Measurements from ENCODE around the gene ADH1C. TPM values are rescaled to one million over a fixed set of nuclear protein-coding genes. Genes with fewer than 3 reads are reported as not detected.
"Not testable (repeated sequence)": the region's sequence is repeated elsewhere in the genome, so short reads cannot be mapped to it uniquely, and the experiment has no call there.

ADH1C gene
- 75.2 TPM for total RNA-seq

DNA sequence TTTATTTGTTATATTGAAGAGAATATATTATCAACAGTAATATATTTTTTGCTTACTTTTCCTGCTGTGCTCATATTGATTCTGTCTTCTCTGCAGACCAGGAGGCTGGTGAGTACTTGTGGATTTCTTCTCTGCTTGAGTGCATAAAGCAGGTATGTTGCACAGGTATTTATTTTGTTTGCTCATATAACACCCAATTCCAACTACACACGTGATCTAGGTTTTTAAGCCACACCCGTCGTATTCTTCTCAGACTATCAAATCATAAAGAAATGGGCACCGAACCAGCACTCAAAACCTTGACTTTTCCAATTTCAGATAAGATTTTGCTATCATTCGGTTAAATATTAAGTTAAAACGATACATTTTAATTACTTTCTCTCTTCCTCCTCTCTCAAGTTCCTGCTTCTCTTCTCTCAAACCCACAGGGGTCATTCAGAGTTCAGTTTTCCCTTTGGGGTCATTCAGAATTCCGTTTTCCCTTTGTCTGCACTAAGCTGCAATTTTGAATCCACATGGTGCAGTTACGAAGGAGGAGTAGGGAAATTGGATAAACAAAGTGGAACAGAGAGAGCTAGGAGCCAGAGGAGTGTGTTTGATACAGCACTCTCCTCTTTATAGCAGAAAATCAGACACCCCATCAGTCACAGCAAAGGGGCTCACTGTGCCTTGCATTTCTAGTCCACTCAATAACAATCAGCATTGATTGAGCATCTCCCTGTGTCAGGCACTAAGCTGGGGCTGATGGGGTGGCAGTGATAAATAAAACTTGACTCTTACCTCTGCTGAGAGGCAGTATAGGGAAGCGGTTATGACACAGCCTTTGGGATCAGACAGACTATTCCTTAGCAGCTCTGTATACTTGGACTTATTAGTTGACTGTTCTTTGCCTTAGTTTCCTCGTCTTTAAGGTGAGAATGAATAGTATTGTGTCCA, at the start of gene ADH1C:
Gene ADH1C (minus strand): TSS at position 145 of the 936 bp plus-strand sequence. CDS start 71 bp downstream, at position 74.
- intact Hi-C loops (cut with DNase I): no loop called here
- ATAC-seq (peak; percentile 97), DNase-seq (ENCODE audit: low spot score) (no peak)

DNA sequence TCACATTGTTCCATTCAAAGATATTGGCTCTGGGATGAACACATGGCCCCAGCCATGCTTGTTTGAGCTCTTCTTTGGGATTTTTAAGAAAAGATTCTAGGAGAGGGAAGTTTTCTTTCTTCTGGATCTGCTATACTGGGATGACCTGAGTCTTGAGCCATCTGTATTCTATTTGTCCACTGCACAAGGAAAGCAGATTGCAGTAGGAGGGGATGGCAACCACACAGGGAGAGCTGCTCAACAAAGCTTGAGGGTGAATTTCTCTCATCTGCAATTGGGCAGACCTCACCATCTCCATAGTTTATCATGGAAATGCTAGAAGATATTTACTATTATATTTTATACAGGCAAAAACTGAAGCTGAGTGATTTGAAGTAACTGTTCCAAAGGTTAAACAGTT, 48.3 kb upstream of the ADH1C start:
- no peak for DNase-seq (ENCODE audit: low spot score)
- intact Hi-C loops (cut with DNase I): no loop called here
- no peak for ATAC-seq

DNA sequence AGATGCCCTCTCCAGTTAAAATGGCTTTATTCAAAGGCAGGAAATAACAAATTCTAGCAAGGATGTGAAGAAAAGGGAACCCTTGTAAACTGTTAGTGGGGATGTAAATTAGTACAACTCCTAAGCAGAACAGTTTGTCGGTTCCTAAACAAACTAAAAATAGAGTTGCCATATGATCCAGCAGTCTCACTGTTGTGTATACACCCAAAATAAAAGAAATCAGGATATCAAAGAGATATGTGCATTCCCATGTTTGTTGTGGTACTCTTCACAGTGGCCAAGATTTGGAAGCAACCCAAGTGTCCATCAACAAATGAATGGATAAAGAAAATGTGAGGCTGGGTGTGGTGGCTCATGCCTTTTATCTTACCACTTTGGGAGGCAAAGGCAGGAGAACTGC, 46.5 kb upstream of the ADH1C start:
- ATAC-seq: no peak
- intact Hi-C loops (cut with DNase I): no loop called here
- no peak for DNase-seq (ENCODE audit: low spot score)

DNA sequence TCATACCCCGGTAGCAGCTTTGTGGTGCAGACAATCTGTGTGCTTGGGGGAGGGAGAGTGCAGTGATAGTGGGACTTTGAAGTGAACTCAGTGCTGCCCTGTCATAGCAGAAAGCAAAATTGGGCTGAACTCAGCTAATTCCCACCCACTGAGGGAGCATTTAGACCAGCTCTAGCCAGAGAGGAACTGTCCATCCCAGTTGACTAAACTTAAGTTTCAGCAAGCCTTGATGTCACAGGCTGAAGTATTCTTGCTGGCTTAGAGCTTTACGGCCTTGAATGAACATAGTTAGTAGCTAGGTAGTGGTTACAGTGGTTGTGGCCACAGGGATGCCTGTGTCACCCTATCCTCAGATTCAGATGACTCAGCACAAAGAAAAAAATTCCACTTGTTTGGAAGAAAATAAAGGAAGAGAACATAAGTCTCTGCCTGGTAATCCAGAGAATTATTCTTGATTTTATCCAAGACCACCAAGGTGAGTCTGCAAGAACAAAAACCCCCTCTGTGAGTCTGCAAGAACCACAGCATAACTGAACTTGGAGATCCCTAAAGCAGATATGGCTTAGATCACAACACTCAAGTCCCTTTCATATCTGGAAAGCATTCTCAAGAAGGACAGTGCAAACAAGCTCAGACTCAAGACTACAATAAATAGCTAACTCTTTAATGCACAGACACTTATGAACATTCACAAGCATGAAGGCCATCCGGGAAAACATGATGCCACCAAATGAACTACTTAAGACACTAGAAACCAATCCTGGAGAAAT, 43.2 kb upstream of the ADH1C start:
- intact Hi-C loops (cut with DNase I): no loop called here
- DNase-seq (ENCODE audit: low spot score) (no peak), ATAC-seq (peak; percentile 67)

DNA sequence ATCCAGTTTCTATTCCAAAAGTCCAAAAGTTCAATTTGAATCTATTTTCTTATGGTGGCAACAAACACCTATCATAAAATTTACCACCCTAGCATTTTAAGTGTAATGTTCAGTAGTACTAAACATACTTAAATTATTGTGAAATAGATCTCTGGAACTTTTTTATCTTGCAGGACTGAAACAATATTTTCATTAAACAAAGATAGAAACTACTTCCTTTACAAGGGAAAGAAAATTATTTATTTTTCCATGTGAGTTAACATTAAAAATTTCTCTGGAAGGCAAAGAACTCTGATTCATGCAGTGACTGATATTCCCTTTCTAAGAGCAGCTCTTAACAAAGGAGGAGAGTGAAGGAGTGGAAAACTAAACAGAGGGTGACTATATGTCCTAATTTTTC, 42.4 kb upstream of the ADH1C start:
- ATAC-seq (peak; percentile 80), DNase-seq (ENCODE audit: low spot score) (no peak)
- intact Hi-C loops (cut with DNase I): no loop called here

DNA sequence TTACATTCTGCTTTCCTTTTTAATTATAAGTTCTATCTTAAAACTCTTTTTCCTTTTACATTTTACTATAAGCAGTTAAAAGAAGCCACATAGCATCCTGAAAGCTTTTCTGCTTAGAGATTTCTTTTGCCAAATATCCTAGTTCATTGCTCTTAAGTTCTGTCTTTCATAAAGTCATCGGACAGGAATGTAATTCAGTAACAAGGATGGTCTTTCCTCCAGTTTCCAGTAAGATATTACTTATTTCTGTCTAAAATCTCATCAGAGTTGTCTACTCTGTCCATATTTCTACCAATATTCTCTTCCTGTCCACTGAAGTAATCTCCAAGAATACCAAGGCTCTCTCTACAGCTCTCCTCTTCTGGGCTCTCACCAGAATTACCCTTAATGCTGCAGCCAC, 37.5 kb upstream of the ADH1C start:
- ATAC-seq (peak; percentile 56), DNase-seq (ENCODE audit: low spot score) (no peak)
- intact Hi-C loops (cut with DNase I): no loop called here

DNA sequence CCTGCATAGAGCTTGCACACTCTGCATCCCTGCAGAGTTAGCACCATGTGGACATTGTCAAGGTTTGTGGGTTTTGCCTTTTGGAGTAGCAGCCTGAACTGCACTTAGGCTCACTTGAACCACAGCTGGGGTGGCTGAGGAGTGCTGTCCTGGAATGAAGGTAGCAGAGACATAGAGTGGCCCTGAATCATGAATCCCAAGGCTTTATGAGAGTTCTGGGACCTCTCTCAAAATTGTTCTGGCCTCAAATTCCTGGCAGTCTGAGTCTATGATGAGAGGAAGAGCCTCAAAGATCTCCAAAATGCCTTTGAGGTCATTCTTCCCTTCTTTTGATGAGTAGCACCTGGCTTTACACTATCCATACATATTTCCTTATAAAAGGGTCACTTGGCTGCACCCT, 37.1 kb upstream of the ADH1C start:
- intact Hi-C loops (cut with DNase I): no loop called here
- ATAC-seq (no peak), DNase-seq (ENCODE audit: low spot score) (no peak)

DNA sequence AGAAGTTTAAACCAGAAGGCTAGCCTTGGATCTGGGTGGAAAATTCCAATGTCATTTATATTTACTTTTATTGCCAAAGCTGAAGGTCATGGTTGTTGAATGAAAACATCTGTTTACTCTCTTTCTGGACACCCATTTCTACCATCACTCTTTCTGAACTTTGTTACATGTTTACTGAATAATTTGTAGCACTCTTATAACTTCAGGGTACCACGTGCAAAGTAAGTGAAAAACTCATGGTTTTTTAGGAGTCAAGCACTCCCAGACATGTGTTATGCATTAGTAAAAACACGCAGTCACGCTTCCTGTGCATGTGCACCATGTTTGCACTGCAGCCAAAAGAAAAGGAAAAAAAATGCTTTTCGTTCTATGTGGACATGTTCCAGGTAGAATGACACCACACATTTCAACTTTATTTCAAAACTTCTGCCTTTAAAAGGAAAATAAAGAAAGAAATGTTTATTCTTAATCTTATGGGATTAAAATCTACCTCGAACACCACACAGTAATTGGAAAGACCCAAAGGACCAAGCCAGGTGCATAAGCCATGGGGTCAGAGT, 31.4 kb upstream of the ADH1C start:
- ATAC-seq (peak; percentile 99), DNase-seq (ENCODE audit: low spot score) (peak; percentile 72)
- intact Hi-C loops (cut with DNase I): no loop called here

DNA sequence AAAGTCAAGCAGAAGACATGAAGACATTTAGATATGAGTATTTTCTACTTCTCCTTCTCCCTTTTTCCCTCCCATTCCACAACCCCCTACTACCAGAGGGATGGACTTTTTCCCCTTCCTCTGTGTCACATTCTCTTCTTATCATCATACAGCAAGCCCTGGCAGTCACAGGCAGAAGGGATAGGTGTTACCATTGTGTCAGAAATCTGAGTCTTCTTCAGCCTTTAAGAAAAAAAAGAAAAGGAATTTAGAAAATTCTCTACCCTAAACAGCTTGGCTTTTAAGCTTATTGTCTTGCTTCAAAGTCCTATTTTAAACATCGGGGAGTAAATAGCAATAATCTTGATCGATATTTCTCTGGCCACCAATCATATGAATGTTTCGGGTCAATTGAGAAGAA, 30.9 kb upstream of the ADH1C start:
- no peak for DNase-seq (ENCODE audit: low spot score)
- intact Hi-C loops (cut with DNase I): no loop called here
- peak; percentile 2 for ATAC-seq

DNA sequence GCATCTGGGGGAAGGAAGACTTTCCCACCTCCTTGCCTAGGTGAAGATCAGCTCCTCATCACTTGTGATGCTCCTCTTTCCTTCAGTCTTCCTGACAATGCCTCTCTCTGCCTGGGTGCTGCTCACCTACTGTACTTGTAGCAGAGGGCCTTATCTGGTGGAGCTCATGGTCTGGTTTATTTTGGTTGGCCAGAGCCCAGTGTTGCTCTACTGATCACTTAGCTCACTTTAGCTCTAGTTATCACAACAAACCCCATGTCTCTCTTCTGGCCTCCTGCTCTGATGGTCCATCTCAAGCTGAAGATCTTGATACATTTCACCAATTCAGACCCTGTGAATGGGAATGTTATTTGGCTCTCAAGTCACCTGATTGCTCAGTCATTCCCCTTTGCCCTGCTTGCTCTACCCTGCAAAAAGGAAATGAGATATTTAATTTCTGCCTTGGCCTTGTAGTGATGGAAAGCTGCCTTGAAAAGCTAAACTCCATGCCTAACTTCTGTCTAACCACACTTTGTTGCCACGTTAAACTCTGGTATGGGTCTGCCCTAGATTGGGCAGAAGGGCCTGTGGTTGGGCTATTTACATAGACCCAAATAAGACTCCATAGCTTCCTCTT, 30.3 kb upstream of the ADH1C start:
- intact Hi-C loops (cut with DNase I): no loop called here
- ATAC-seq (no peak), DNase-seq (ENCODE audit: low spot score) (no peak)

DNA sequence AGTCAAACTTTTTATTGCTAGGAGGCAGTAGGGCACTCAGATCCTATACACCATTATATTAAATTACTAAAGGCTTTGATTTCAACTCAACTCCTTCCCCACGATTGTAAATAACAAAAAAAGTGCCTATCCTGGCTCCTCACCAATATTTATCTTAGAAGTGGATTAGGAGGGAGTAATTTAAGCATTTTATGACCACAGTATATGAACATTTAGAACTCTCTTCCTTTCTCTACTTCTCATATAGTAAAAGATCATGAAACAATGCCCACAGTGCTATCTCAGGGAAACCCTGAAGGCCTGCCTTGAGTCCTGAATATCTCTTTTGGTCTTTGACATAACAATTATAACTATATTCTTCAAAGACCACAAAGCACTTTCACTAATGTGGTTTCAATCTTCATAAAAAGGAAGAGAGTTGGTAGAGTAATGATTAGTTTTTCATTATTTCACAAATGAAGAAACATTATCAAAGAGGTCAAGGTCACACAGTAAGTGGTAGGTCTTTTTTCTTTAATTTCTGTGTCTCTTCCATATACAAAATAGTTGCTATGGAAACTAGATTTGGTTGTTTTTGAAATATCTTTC, 29.1 kb upstream of the ADH1C start:
- ATAC-seq (no peak), DNase-seq (ENCODE audit: low spot score) (no peak)
- intact Hi-C loops (cut with DNase I): no loop called here

DNA sequence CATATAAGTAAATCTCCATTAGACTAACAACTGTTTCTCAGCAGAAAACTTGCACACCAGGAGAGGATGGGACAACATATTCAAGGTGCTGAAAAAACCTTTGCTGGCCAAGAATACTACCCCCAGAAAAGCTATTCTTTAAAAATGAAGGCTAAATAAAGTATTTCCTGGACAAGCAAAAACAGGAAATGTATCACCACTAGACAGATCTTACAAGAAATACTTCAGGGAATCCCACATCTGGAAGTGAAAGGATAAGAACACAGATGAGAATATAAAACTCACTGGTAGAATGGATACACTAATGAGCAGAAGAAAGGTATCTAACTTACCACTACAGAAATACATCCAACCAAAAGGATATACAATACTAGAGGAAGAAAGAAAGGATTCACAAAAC, 27.0 kb upstream of the ADH1C start:
- intact Hi-C loops (cut with DNase I): no loop called here
- no peak for ATAC-seq
- no peak for DNase-seq (ENCODE audit: low spot score)

DNA sequence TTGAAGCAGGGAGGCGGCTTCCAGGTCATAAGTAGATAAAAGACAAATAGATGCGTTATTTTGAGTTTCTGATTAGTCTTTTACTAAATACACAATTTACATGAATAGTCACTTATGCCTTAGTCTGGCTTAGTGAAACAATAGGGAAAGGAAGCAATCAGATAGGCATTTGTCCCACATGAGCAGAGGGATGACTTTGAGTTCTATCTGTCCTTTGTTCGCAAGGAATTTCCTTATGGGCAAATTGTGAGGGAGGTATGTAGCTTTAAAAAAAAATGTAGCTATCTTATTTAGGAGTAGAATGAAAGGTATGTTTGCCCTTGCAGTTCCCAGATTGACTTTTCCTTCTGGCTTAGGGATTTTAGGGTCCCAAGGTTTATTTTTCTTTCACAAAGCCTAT, 26.3 kb upstream of the ADH1C start:
- intact Hi-C loops (cut with DNase I): no loop called here
- ATAC-seq: no peak

DNA sequence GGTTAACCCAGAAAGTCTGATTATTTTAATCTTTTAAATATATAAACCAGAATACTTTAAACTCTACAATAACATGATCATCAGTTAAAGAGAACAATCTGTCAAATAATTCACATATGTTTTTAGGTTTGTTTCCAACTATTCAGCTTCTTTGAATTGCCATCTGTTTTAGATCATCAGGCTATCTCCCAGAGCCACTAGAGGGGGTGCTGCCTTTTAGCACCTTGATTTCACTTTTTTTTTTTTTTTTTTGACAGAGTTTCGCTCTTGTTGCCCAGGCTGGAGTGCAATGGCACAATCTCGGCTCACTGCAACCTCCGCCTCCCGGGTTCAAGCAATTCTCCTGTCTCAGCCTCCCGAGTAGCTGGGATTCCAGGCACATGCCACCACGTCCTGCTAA, 24.8 kb upstream of the ADH1C start:
- ATAC-seq; DNase-seq (ENCODE audit: low spot score); intact Hi-C loops (cut with DNase I): not testable (repeated sequence)

More for the DNA sequence above, 26.3 kb upstream of the ADH1C start:
- no peak for DNase-seq (ENCODE audit: low spot score)

DNA sequence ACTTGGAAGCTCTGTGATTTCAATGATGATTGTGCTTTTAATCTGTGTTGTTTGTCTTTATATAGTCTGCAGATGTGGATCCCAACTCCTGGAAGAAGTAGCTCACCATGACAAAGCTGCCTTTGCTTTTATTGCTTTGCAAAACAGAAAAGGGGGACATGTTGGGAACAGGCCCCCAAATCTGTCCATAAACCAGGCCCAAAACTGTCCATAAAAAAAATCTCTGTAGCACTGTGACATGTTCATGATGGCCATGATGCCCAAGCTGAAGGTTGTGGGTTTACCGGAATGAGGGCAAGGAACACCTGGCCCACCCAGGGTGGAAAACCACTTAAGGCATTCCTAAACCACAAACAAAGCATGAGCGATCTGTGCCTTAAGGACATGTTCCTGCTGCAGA, 19.9 kb upstream of the ADH1C start:
- DNase-seq (ENCODE audit: low spot score); intact Hi-C loops (cut with DNase I); ATAC-seq: not testable (repeated sequence)

DNA sequence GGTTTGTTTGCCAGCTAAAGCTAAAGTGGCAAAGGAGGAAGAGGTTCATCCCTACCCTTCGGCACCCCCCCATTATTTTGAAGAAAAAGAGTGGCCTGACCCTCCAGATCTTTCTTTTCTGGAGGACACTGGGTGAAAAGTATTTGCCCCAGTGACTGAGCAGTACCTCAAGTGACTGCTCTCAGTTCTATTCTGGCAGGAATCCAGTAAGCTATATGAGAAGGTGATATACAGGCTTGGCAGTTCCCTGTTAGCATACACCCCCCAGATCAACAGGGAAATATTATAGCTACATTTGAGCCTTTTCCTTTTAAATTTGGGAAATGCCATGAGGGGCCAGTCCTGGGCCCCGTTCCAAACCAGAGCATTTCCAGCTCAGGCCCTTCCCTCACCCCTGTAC, 15.3 kb upstream of the ADH1C start:
- DNase-seq (ENCODE audit: low spot score); ATAC-seq; intact Hi-C loops (cut with DNase I): not testable (repeated sequence)

DNA sequence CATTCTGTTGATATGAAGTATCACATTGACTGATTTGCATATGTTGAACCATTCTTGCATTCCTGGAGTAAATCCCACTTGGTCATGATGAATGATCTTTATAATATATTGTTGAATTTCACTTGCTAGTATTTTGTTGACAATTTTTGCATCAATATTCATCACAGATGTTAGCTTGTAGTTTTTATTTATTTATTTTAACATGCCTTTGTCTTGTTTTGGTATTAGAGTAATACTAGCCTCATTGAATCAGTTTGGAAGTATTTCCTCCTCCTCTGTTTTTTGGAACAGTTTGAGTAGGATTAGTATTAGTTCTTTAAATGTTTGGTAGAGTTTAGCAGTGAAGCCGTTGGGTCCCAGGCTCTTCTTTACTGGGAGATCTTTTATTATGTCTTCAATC, 13.9 kb upstream of the ADH1C start:
- intact Hi-C loops (cut with DNase I): no loop called here
- ATAC-seq: no peak
- DNase-seq (ENCODE audit: low spot score): no peak

DNA sequence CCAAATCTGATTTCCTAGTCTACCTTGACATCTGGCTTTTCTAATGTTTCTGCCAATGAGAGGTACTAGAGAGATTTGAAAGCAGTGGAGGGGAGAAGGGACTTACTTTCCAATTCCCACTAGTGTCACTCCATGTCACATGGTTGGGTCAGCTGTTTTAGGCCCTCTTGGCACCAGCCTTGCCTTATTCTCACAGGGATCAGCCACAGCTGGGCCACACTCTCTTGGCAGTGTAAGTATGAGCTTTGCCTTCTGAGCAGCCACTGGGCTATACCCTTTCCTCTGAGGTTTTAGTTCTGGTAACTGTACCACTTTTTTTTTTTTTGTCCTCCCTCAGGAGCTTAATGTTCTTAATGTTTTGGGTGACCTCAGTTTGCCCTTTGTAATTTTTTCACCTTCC, 10.2 kb upstream of the ADH1C start:
- ATAC-seq: peak; percentile 78
- intact Hi-C loops (cut with DNase I): no loop called here
- no peak for DNase-seq (ENCODE audit: low spot score)

DNA sequence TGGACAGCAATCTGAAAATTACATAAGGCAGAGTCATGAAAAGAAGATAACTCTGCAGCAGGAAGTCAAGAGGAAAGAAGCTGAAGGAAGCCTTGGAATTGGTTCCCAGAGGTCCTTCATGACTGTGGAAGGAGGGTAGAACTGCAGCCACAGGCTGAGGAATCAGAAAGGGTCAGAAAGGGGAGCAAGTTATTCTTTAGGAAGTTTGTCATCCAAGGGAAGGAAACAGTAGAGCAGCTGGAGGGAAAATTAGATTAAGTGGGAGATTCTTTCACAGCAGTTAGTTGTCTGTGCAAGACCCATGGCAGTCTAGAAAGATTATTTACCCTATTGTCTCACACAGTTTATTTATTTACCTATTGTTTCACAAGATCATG, 9.3 kb upstream of the ADH1C start:
- intact Hi-C loops (cut with DNase I): no loop called here
- ATAC-seq (peak; percentile 23), DNase-seq (ENCODE audit: low spot score) (no peak)
